ENCODE results near the gene MOGAT1. TPM values are rescaled to one million over a fixed set of nuclear protein-coding genes. Genes with fewer than 3 reads are reported as not detected.

MOGAT1 gene
- total RNA-seq, 1 donor from 2014 or later, result not detected

- Mint-ChIP-seq H3K9me3 (ENCODE audit: unreplicated experiment) (no peaks in the 10 kb centered on the region), H3K27ac (ENCODE audit: unreplicated experiment) (no peak overlapping the region), H3K4me3 (ENCODE audit: unreplicated experiment) (no peak overlapping the region), H3K36me3 (ENCODE audit: low read depth, unreplicated experiment) (peaks cover 22% of the 10 kb centered on the region), H3K4me1 (ENCODE audit: low read depth, unreplicated experiment) (no peaks in the 10 kb centered on the region), H3K27me3 (ENCODE audit: low read depth, unreplicated experiment) (no peaks in the 10 kb centered on the region)
- Histone ChIP-seq H3K4me2 (ENCODE audit: low read length) (no peak overlapping the region), H3K27me3 (ENCODE audit: insufficient read depth, low read length) (no peaks in the 10 kb centered on the region), H3K9me3 (ENCODE audit: insufficient read depth, low read depth, low read length) (no peaks in the 10 kb centered on the region), H3K79me2 (ENCODE audit: insufficient read depth, low read length) (no peaks in the 10 kb centered on the region), H3K4me1 (ENCODE audit: insufficient read depth, low read length) (no peaks in the 10 kb centered on the region), H2AFZ (ENCODE audit: low read depth, low read length) (no peak overlapping the region), H3K9ac (ENCODE audit: low read length) (no peak overlapping the region), H3K36me3 (ENCODE audit: insufficient read depth, low read length) (peaks cover 43% of the 10 kb centered on the region), H3K27ac (ENCODE audit: low read depth, low read length) (no peak overlapping the region), H3K4me3 (ENCODE audit: insufficient read depth, low read depth, low read length) (no peak overlapping the region), H4K20me1 (ENCODE audit: insufficient read depth, low read length) (peaks cover 3% of the 10 kb centered on the region)
- FAIRE-seq (no peak), DNase-seq (ENCODE audit: low read depth) (no peak)
- TF ChIP-seq EZH2 (IDR thresholded peaks at IDR 0.05; ENCODE audit: insufficient read depth, low read length), result no peak
- TF ChIP-seq, protein P1, sequence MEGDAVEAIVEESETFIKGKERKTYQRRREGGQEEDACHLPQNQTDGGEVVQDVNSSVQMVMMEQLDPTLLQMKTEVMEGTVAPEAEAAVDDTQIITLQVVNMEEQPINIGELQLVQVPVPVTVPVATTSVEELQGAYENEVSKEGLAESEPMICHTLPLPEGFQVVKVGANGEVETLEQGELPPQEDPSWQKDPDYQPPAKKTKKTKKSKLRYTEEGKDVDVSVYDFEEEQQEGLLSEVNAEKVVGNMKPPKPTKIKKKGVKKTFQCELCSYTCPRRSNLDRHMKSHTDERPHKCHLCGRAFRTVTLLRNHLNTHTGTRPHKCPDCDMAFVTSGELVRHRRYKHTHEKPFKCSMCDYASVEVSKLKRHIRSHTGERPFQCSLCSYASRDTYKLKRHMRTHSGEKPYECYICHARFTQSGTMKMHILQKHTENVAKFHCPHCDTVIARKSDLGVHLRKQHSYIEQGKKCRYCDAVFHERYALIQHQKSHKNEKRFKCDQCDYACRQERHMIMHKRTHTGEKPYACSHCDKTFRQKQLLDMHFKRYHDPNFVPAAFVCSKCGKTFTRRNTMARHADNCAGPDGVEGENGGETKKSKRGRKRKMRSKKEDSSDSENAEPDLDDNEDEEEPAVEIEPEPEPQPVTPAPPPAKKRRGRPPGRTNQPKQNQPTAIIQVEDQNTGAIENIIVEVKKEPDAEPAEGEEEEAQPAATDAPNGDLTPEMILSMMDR (IDR thresholded peaks at IDR 0.05; ENCODE audit: insufficient read depth, low read depth, low read length), result no peak
These were observed 36.2 kb upstream of the MOGAT1 start for GRCh38 chr2:222635295-222635694.

- Histone ChIP-seq H2AFZ (ENCODE audit: low read depth, low read length) (no peak overlapping the region), H3K27me3 (ENCODE audit: insufficient read depth, low read length) (no peaks in the 10 kb centered on the region), H3K9me3 (ENCODE audit: insufficient read depth, low read depth, low read length) (no peaks in the 10 kb centered on the region), H3K27ac (ENCODE audit: low read depth, low read length) (no peak overlapping the region), H3K79me2 (ENCODE audit: insufficient read depth, low read length) (no peaks in the 10 kb centered on the region), H3K4me1 (ENCODE audit: insufficient read depth, low read length) (no peaks in the 10 kb centered on the region), H3K4me2 (ENCODE audit: low read length) (no peak overlapping the region), H4K20me1 (ENCODE audit: insufficient read depth, low read length) (peaks cover 3% of the 10 kb centered on the region), H3K36me3 (ENCODE audit: insufficient read depth, low read length) (peaks cover 40% of the 10 kb centered on the region), H3K9ac (ENCODE audit: low read length) (no peak overlapping the region), H3K4me3 (ENCODE audit: insufficient read depth, low read depth, low read length) (no peak overlapping the region)
- no peak overlapping the region for H3K4me3 Mint-ChIP-seq (ENCODE audit: unreplicated experiment)
- no peak for TF ChIP-seq EZH2 (IDR thresholded peaks at IDR 0.05; ENCODE audit: insufficient read depth, low read length)
- TF ChIP-seq, protein P1 (IDR thresholded peaks at IDR 0.05; ENCODE audit: insufficient read depth, low read depth, low read length), result no peak
- H3K27me3 Mint-ChIP-seq (ENCODE audit: low read depth, unreplicated experiment), result no peaks in the 10 kb centered on the region
- FAIRE-seq (no peak), DNase-seq (ENCODE audit: low read depth) (no peak)
- H3K9me3 Mint-ChIP-seq (ENCODE audit: unreplicated experiment), result no peaks in the 10 kb centered on the region
- peaks cover 22% of the 10 kb centered on the region for H3K36me3 Mint-ChIP-seq (ENCODE audit: low read depth, unreplicated experiment)
- H3K27ac Mint-ChIP-seq (ENCODE audit: unreplicated experiment), result no peak overlapping the region
- H3K4me1 Mint-ChIP-seq (ENCODE audit: low read depth, unreplicated experiment), result peaks cover 2% of the 10 kb centered on the region
These were observed 34.4 kb upstream of the MOGAT1 start for GRCh38 chr2:222637067-222637466.

DNA sequence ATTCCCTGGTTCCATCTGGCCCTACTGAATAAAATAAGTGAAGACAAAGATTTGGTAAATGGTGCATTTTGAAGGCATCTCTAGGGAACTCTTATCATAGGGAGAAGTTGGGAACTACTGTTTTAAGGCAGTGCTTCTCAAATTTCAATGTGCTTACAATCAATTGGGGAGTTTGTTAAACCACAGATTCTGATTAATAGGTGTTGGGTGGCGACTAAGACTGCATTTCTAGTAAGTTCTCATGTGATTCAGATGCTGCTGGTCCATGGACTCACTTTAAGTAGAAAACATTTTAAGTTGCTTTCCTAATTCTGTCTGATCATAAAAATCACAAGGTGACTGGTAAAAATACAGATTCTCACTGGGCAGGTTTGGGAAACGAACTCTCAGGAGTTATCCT is 30.1 kb upstream of the MOGAT1 start:
- Mint-ChIP-seq H3K27ac (ENCODE audit: unreplicated experiment) (no peak overlapping the region), H3K4me3 (ENCODE audit: unreplicated experiment) (no peak overlapping the region), H3K36me3 (ENCODE audit: low read depth, unreplicated experiment) (peaks cover 13% of the 10 kb centered on the region), H3K4me1 (ENCODE audit: low read depth, unreplicated experiment) (peaks cover 2% of the 10 kb centered on the region), H3K27me3 (ENCODE audit: low read depth, unreplicated experiment) (no peaks in the 10 kb centered on the region), H3K9me3 (ENCODE audit: unreplicated experiment) (no peaks in the 10 kb centered on the region)
- no peaks in the 10 kb centered on the region for H3K27me3 ChIP-seq (ENCODE audit: insufficient read depth, low read length)
- FAIRE-seq (no peak), DNase-seq (ENCODE audit: low read depth) (peak; percentile 49)
- no peak overlapping the region for H3K9ac ChIP-seq (ENCODE audit: low read length)
- H3K4me1 ChIP-seq (ENCODE audit: insufficient read depth, low read length), result no peaks in the 10 kb centered on the region
- no peak overlapping the region for H3K27ac ChIP-seq (ENCODE audit: low read depth, low read length)
- no peaks in the 10 kb centered on the region for H3K9me3 ChIP-seq (ENCODE audit: insufficient read depth, low read depth, low read length)
- TF ChIP-seq EZH2 (IDR thresholded peaks at IDR 0.05; ENCODE audit: insufficient read depth, low read length), result no peak
- TF ChIP-seq, protein P1 (IDR thresholded peaks at IDR 0.05; ENCODE audit: insufficient read depth, low read depth, low read length), result no peak
- H3K36me3 ChIP-seq (ENCODE audit: insufficient read depth, low read length), result peaks cover 27% of the 10 kb centered on the region
- no peak overlapping the region for H2AFZ ChIP-seq (ENCODE audit: low read depth, low read length)
- H3K79me2 ChIP-seq (ENCODE audit: insufficient read depth, low read length), result peaks cover 14% of the 10 kb centered on the region
- H3K4me2 ChIP-seq (ENCODE audit: low read length), result no peak overlapping the region
- H3K4me3 ChIP-seq (ENCODE audit: insufficient read depth, low read depth, low read length), result no peak overlapping the region
- H4K20me1 ChIP-seq (ENCODE audit: insufficient read depth, low read length), result peaks cover 3% of the 10 kb centered on the region
